ENCODE measurements around the gene ALK. TPM values are rescaled to one million over a fixed set of nuclear protein-coding genes. Genes with fewer than 3 reads are reported as not detected.

ALK gene
- total RNA-seq, 1 experiment from 2014 or later: 59.6 TPM

DNA sequence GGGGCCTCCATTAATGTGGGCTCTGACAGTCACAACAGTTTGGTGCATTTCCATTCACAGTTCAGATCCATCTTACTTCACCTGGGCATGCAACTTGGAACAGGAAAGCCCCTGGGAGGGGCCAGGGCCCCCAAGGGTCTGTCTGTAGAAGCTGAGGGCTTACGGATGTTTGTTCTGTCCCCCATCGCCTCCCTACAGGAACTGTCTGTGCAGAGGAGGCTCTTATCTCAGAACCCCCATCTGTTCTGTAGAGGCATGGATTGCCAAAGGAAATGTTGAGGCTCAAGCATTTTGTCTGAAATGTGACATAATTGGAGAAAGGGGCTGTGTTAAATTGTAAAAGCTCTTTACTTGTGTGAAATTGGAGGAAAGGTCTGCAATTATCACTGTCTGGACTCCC, 471.9 kb downstream of the ALK start:
- no peak for DNase-seq
- H3K4me1 ChIP-seq: peaks cover 2% of the 10 kb centered on the region; the same call in 1 of the 2 replicates
- no peaks in the 10 kb centered on the region; the same call in 1 of the 2 replicates for H3K9me3 ChIP-seq (replicated peaks)
- H3K36me3 ChIP-seq: peaks cover 8% of the 10 kb centered on the region; the same call in 1 of the 2 replicates
- no peak overlapping the region for H3K27ac ChIP-seq
- H3K27me3 ChIP-seq: no peaks in the 10 kb centered on the region
- H3K4me3 ChIP-seq: no peak overlapping the region

GRCh38 chr2:29448096-29448688, 473.2 kb downstream of the ALK start:
- H3K36me3 ChIP-seq: peaks cover 5% of the 10 kb centered on the region; the same call in 1 of the 2 replicates
- no peak overlapping the region for H3K4me3 ChIP-seq
- H3K27me3 ChIP-seq: no peaks in the 10 kb centered on the region
- H3K9me3 ChIP-seq (replicated peaks): no peaks in the 10 kb centered on the region
- peaks cover 11% of the 10 kb centered on the region for H3K4me1 ChIP-seq
- no peak for DNase-seq
- H3K27ac ChIP-seq: no peak overlapping the region

DNA sequence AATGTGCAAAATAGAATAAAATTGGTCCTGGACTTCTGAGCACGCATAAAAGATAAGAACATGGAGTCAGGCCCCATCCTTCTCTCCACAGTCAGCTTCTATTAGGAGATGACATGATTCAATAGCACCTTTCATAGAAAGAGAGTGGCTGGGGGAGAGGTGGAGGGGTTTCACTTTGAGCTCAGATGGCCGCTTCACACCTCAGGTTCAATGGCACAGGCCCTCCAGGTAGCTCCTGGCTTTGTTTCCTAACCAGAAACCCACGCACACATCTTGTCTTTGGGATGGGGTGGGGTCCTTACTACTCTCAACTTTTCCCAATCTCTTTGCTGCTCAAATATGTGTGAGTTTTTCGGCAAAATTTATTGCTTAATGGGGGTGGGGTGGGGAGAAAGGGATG, 473.9 kb downstream of the ALK start:
- Histone ChIP-seq H3K27ac (no peak overlapping the region), H3K9me3 (replicated peaks) (no peaks in the 10 kb centered on the region), H3K27me3 (no peaks in the 10 kb centered on the region), H3K36me3 (no peaks in the 10 kb centered on the region), H3K4me1 (peaks cover 16% of the 10 kb centered on the region), H3K4me3 (no peak overlapping the region)
- DNase-seq: no peak

DNA sequence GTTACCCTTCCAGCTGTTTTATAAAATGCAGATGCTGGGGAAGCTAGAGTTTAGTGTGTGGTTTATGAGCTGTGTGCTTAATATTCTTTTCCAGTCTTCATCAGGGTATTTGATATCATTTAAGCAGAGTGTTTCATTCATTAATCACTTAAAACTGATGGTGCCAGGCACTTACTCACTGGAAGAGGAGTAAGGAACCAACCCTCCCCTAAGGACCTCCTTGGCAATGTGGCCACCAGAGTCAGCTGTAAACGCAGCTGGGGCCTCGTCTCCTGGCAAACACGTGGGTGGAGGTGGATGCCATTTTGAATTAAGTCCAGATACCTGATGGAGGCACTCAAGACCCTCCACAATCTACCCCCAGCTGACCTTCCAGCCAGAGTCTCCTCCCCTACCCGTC, 474.5 kb downstream of the ALK start:
- Histone ChIP-seq H3K4me1 (peaks cover 16% of the 10 kb centered on the region), H3K36me3 (no peaks in the 10 kb centered on the region), H3K9me3 (replicated peaks) (no peaks in the 10 kb centered on the region), H3K27me3 (no peaks in the 10 kb centered on the region), H3K4me3 (no peak overlapping the region), H3K27ac (no peak overlapping the region)
- DNase-seq: no peak

GRCh38 chr2:29444150-29444549, 477.2 kb downstream of the ALK start:
- Histone ChIP-seq H3K4me3 (no peak overlapping the region), H3K27ac (no peak overlapping the region), H3K27me3 (no peaks in the 10 kb centered on the region), H3K4me1 (peaks cover 13% of the 10 kb centered on the region), H3K9me3 (replicated peaks) (no peaks in the 10 kb centered on the region), H3K36me3 (no peaks in the 10 kb centered on the region)
- DNase-seq: no peak

DNA sequence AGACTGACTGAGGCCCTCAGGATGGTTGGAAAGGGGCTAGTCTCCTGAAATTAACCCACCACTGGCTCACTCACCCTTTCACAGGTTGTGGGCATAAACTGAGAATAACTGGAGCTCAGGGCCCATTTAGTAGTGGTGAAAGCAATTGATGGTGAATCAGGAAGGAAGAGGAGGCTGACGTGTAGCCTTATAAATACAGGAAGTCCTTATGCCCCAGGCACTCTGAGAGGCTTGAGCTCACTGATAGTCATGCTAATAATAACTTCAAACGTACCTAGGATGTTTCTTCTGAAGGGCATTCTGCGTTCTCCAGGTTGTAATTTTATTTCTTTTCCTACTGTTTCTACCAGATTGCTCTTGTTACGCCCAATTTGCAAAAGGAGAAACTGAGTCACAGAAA, 477.8 kb downstream of the ALK start:
- Histone ChIP-seq H3K4me1 (peaks cover 13% of the 10 kb centered on the region), H3K9me3 (replicated peaks) (no peaks in the 10 kb centered on the region), H3K27me3 (no peaks in the 10 kb centered on the region), H3K27ac (no peak overlapping the region), H3K4me3 (no peak overlapping the region), H3K36me3 (no peaks in the 10 kb centered on the region)
- DNase-seq: peak; percentile 45 to 63

DNA sequence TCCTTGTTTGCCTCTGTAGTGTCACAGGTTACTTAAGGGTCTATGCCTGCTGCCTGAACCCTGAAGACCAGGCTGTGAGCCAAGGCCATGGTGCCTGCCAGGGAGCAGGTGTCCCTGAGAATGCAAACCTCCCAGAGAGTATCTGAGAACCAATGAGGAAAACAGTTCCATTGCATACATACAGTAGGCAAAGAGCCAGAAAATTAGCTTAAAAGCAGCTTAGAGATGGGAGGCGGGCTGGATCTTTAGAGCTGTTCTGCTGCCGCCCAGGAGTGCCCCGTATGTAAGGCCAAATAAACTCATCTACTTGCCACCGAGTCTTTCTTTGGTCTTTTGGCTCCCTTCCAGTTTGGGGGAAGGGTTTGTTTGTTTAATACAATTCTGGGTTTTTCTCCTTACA, 478.2 kb downstream of the ALK start:
- no peak overlapping the region for H3K27ac ChIP-seq
- peak; percentile 43 to 76 for DNase-seq

DNA sequence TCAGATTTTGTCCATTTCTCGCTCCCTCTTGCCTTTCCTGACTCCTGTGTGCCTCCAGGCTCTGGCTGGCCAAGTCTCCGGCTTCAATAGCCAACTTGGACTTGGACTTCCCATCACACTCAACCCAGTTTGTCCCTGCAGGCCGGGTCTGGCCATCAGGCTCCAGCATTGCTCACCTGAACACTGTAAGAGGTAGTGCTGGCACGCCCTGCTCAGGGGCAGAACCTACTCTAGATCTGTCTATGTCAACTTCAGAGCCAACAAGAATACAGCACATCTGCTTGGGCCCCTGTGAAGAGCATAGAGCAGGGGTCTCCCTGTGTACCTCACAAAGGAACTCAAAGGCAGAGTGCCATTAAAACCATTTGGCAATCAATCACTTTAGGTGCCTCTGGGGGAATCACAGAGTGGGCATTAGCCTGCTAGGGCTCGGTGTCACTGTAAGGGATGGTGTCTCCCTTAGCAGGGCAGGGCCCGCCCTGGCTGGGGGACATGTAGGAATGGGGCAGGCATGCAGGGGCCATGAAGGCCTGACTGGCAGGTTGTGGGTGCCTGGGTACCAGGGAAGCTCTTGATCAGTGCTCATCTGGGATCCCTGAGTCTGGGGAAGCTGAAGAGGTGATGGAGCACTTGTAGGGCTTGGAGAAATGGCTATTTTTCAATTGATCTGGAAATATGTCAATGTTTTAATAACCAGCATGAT, 480.3 kb downstream of the ALK start:
- Histone ChIP-seq H3K27ac (no peak overlapping the region), H3K4me3 (no peak overlapping the region), H3K36me3 (no peaks in the 10 kb centered on the region), H3K27me3 (no peaks in the 10 kb centered on the region), H3K4me1 (peaks cover 24% of the 10 kb centered on the region), H3K9me3 (replicated peaks) (no peaks in the 10 kb centered on the region)
- no peak for DNase-seq

More for the DNA sequence above, 478.2 kb downstream of the ALK start:
- Histone ChIP-seq H3K36me3 (no peaks in the 10 kb centered on the region), H3K4me1 (peaks cover 13% of the 10 kb centered on the region), H3K9me3 (replicated peaks) (no peaks in the 10 kb centered on the region), H3K4me3 (no peak overlapping the region), H3K27me3 (no peaks in the 10 kb centered on the region)

DNA sequence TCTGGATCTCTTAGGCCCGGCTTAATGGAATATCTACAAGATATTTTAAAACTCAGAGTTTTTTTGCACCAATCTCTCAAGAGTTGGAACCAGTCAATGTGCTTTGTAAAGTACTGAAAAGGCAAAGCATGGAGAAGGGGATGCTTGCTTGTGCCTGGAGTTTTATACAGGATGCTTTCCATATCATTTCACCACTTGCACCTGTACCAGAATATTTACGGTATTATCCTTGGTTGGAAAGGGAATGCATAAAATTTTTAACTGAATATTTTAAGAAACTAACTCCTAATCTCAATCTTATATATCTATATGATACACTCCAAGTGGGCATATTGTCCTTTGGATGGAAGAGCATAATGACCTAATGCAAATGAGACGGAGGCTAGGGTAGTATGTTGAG, 487.5 kb downstream of the ALK start:
- H3K27ac ChIP-seq: no peak overlapping the region
- H3K4me1 ChIP-seq: peaks cover 18% of the 10 kb centered on the region

DNA sequence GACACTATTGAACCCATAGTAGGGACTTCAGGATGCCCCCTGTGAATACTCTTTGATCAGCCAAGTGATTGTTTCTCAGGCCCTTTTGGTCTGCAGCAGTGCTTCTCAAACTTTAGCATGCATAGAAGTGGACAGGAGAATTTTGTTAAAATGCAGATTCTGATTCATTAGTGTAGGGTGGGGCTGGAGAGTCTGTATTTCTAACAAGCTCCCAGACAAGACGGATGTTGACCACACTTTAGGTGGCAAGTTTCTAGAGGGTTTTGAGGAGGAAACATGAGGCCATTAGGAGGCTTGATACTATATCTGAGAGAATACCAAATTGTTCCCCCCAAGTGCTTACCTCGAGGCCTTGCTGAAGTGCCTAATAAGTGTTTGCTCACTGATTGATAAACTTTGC, 488.3 kb downstream of the ALK start:
- no peak for DNase-seq
- Histone ChIP-seq H3K27ac (no peak overlapping the region), H3K9me3 (replicated peaks) (no peaks in the 10 kb centered on the region; the same call in 1 of the 2 replicates)

More for the DNA sequence above, 487.5 kb downstream of the ALK start:
- Histone ChIP-seq H3K9me3 (replicated peaks) (no peaks in the 10 kb centered on the region; the same call in 1 of the 2 replicates), H3K36me3 (no peaks in the 10 kb centered on the region), H3K27me3 (no peaks in the 10 kb centered on the region), H3K4me3 (no peak overlapping the region)
- no peak for DNase-seq

GRCh38 chr2:29431485-29431884, 489.9 kb downstream of the ALK start:
- Histone ChIP-seq H3K4me1 (peaks cover 10% of the 10 kb centered on the region), H3K36me3 (no peaks in the 10 kb centered on the region), H3K9me3 (replicated peaks) (no peaks in the 10 kb centered on the region; the same call in 1 of the 2 replicates), H3K27ac (no peak overlapping the region), H3K4me3 (no peak overlapping the region), H3K27me3 (no peaks in the 10 kb centered on the region)
- DNase-seq: no peak

More for the DNA sequence above, 488.3 kb downstream of the ALK start:
- Histone ChIP-seq H3K4me1 (peaks cover 18% of the 10 kb centered on the region), H3K4me3 (no peak overlapping the region), H3K27me3 (no peaks in the 10 kb centered on the region), H3K36me3 (no peaks in the 10 kb centered on the region)

DNA sequence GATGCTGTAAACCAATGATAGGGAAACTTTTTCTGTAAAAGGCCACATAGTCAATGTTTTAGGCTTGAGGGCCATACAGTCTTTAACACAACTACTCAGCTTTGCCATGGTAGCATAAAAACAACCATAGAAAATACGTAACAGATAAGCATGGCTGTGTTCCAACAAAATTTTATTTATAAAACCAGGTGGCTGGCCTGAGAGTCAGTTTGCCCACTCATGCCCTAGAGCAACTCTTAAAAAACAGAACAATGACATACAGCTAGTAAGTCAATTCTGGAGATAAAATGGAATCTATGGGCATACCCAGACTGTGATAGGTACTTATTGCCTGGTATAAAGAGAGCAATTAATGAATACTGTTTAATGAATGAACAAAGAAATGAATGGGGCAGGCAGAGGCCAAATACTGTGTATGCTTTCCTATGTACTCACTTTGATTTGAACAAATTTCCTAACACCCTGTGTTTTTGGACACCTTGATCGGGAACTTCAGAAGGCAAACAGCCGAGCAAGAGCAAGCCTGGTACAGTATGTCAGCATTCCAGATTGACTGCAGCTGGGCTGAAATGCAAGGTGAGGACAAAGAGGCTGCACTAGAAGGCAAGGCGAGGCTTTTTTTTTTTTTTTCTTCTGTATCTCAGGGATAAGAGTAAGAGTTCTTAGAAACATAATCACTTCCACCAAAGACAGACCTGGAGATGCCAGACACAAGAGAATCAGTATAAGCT, 490.8 kb downstream of the ALK start:
- Histone ChIP-seq H3K27ac (no peak overlapping the region), H3K36me3 (no peaks in the 10 kb centered on the region), H3K4me3 (no peak overlapping the region), H3K27me3 (no peaks in the 10 kb centered on the region), H3K4me1 (peaks cover 7% of the 10 kb centered on the region; the same call in 1 of the 2 replicates), H3K9me3 (replicated peaks) (peaks cover 3% of the 10 kb centered on the region; the same call in 1 of the 2 replicates)
- peak in 1 of 2 experiments; percentile 56 for DNase-seq

DNA sequence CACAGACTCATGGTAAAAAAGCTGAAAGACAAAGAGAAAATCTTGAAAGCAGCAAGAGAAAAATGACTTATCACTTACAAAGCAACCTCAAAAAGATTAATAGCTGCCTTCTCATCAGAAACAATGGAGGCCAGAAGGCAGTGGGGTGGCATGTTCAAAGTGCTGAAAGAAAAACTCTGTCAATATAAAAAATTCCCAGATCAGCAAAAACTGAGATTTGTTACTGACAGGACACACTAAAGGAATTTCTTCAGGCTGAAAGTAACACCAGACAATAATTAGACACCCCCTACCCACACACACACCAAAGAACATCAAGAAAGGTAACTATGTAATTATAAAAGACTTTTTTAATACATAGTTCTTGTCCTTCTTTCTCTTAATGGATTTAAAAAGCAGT, 495.0 kb downstream of the ALK start:
- Histone ChIP-seq H3K27ac (no peak overlapping the region), H3K27me3 (no peaks in the 10 kb centered on the region), H3K9me3 (replicated peaks) (peaks cover 3% of the 10 kb centered on the region; the same call in 1 of the 2 replicates), H3K4me1 (peaks cover 25% of the 10 kb centered on the region), H3K4me3 (no peak overlapping the region), H3K36me3 (no peaks in the 10 kb centered on the region)
- DNase-seq: no peak

DNA sequence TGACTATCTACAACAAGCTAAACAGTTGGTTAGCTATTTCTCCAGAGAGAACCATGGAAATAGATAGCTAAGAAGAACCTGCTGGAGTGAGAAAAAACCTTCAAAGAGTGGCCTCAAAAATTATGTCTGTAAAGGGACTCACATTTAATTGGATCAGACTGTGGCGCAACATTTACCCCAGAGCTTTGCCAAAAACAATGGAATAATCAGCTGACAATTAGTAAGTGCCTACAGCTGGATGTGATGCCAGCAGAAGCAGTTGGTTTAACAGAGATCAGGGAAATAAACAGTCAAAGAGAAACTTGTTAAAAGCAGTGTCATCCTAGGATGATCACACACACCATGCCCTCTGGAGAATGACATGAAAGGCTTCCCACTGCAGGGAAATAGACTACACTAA, 495.5 kb downstream of the ALK start:
- no peak overlapping the region for H3K27ac ChIP-seq
- no peaks in the 10 kb centered on the region for H3K27me3 ChIP-seq
- H3K9me3 ChIP-seq (replicated peaks): peaks cover 3% of the 10 kb centered on the region; the same call in 1 of the 2 replicates
- H3K4me1 ChIP-seq: peaks cover 30% of the 10 kb centered on the region
- no peak overlapping the region for H3K4me3 ChIP-seq
- no peak for DNase-seq
- no peaks in the 10 kb centered on the region for H3K36me3 ChIP-seq

Data from SJCRH30 (cell line).